Neural cell (in vitro differentiated cells): ENCODE results near the gene PLA2G2D. TPM values are rescaled to one million over a fixed set of nuclear protein-coding genes. Genes with fewer than 3 reads are reported as not detected.

ENCODE experiments used
- H2AFZ ChIP-seq: fragments of 200-600, 300-800 bp; sonication (generic), shearing (Covaris generic); 2 replicates; pipeline ENCODE4 v1.6.0; 2014; ENCODE audit warnings: low read depth, mild to moderate bottlenecking, antibody characterized with exemption, low read length, moderate library complexity
- H3F3A ChIP-seq: fragments of 200-600 bp; shearing (Covaris generic); 2 replicates; pipeline ENCODE4 v1.6.1; 2016; ENCODE audit warnings: mild to moderate bottlenecking, moderate library complexity, mixed read lengths, antibody characterized with exemption, low read length; ENCODE audit not compliant: insufficient read depth, poor library complexity, severe bottlenecking
- H3K27ac ChIP-seq: fragments of 200-600, 300-800 bp; sonication (generic), shearing (Covaris generic); 2 replicates; pipeline ENCODE4 v1.5.1; 2014; ENCODE audit warnings: mild to moderate bottlenecking, low read length, moderate library complexity
- H3K27me3 ChIP-seq: fragments of 300-800, 200-600 bp; sonication (generic), shearing (Covaris generic); 2 replicates; pipeline ENCODE4 v1.6.0; 2014; ENCODE audit warnings: mild to moderate bottlenecking, low read depth, low read length, moderate library complexity; ENCODE audit not compliant: insufficient read depth
- H3K36me3 ChIP-seq: fragments of 300-800, 200-600 bp; sonication (generic), shearing (Covaris generic); 2 replicates; pipeline ENCODE4 v1.5.1; 2014; ENCODE audit warnings: mild to moderate bottlenecking, antibody characterized with exemption, low read length, moderate library complexity; ENCODE audit not compliant: insufficient read depth
- H3K4me2 ChIP-seq: fragments of 300-800, 200-600 bp; sonication (generic), shearing (Covaris generic); 2 replicates; pipeline ENCODE4 v1.6.0; 2014; ENCODE audit warnings: mild to moderate bottlenecking, low read length
- H3K4me3 ChIP-seq: fragments of 300-800, 200-600 bp; sonication (generic), shearing (Covaris generic); 2 replicates; pipeline ENCODE4 v1.5.1; 2014; ENCODE audit warnings: mild to moderate bottlenecking, low read length, moderate library complexity
- H3K79me2 ChIP-seq: fragments of 200-600 bp; shearing (Covaris generic); replicated peaks from 2 replicates; pipeline ENCODE4 v1.6.0; 2014; ENCODE audit warnings: mild to moderate bottlenecking, low read length, moderate library complexity; ENCODE audit not compliant: insufficient read depth
- H3K9ac ChIP-seq: fragments of 300-800, 200-600 bp; sonication (generic), shearing (Covaris generic); 2 replicates; pipeline ENCODE4 v1.6.1; 2016; ENCODE audit warnings: mild to moderate bottlenecking, low read length, mixed read lengths
- H3K9me2 ChIP-seq: fragments of 200-600 bp; shearing (Covaris generic); 2 replicates; pipeline ENCODE4 v1.6.1; 2016; ENCODE audit warnings: mild to moderate bottlenecking, low read length, mixed read lengths; ENCODE audit not compliant: insufficient read depth
- H3K9me3 ChIP-seq: fragments of 200-600, 300-800 bp; sonication (generic), shearing (Covaris generic); 2 replicates; pipeline ENCODE4 v1.6.1; 2016; ENCODE audit warnings: mild to moderate bottlenecking, mixed run types, low read length, moderate library complexity, mixed read lengths
- H4K20me1 ChIP-seq: fragments of 200-600 bp; shearing (Covaris generic); 2 replicates; pipeline ENCODE4 v1.6.1; 2016; ENCODE audit warnings: mild to moderate bottlenecking, mixed run types; ENCODE audit not compliant: insufficient read depth
- CTCF ChIP-seq: fragments of 450-650 bp; IDR thresholded peaks from 2 replicates; pipeline ENCODE4 v1.5.1; 2014; ENCODE audit warnings: antibody characterized with exemption, mild to moderate bottlenecking, moderate library complexity; ENCODE audit not compliant: poor library complexity, severe bottlenecking
- EP300 ChIP-seq: fragments of 450-650 bp; conservative IDR thresholded peaks from 2 replicates; pipeline ENCODE4 v1.6.1; 2014; ENCODE audit warnings: antibody characterized with exemption, mild to moderate bottlenecking, moderate library complexity; ENCODE audit not compliant: poor library complexity, severe bottlenecking
- EZH2 ChIP-seq: fragments of 200-600, 300-800 bp; shearing (Covaris generic), sonication (generic); IDR thresholded peaks from 2 replicates; pipeline ENCODE4 v1.6.1; 2014; ENCODE audit warnings: antibody characterized with exemption, low read length, borderline replicate concordance, mild to moderate bottlenecking; ENCODE audit not compliant: insufficient read depth, poor library complexity, severe bottlenecking
- MXI1 ChIP-seq: fragments of 450-650 bp; conservative IDR thresholded peaks from 2 replicates; pipeline ENCODE4 v1.6.1; 2014; ENCODE audit warnings: antibody characterized with exemption, mild to moderate bottlenecking; ENCODE audit not compliant: poor library complexity, severe bottlenecking
- POLR2AphosphoS5 ChIP-seq: IDR thresholded peaks from 2 replicates; pipeline ENCODE4 v1.6.1; 2012
- RAD21 ChIP-seq: fragments of 450-650 bp; conservative IDR thresholded peaks from 2 replicates; pipeline ENCODE4 v1.6.1; 2014; ENCODE audit warnings: antibody characterized with exemption, mild to moderate bottlenecking, moderate library complexity
- REST ChIP-seq: IDR thresholded peaks from 2 replicates; pipeline ENCODE4 v1.6.1; 2012; ENCODE audit warnings: borderline replicate concordance
- SMC3 ChIP-seq: fragments of 450-650 bp; conservative IDR thresholded peaks from 2 replicates; pipeline ENCODE4 v1.6.1; 2014; ENCODE audit warnings: antibody characterized with exemption, mild to moderate bottlenecking, moderate library complexity; ENCODE audit not compliant: poor library complexity
- TAF1 ChIP-seq: IDR thresholded peaks from 2 replicates; pipeline ENCODE4 v1.6.1; 2012; ENCODE audit warnings: low read depth
- polyA plus RNA-seq: library from polyadenylated mRNA; depleted of rRNA; stranded (reverse); fragments of >200 nt; gene quantifications from 2 replicates; pipeline ENCODE4 v1.2.3, GENCODE V29; 2014

Gene PLA2G2D
- polyA plus RNA-seq, 1 donor from 2014 or later: not detected

DNA sequence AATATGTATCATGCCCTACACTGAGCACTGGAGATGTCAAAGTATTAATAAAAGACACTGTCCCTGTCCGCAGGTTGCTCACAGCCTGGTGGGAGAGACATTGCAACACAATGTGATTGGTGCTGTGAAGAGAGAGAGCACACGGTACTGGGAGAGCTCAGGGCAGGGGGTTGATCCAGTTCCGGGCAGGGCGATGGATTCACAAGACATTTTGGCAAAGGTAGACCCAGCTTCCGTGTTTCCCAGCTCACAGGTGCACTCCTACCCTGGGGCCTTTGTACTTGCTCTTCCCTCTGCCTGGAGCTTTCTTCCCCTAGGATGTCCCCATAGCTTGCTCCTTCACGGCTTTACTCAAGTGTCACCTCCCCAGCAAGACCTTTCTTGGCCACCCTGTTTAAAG is 47.9 kb downstream of the PLA2G2D start:
- Histone ChIP-seq H3K9ac (no peak overlapping the region), H3K9me2 (no peaks in the 10 kb centered on the region), H3K9me3 (no peaks in the 10 kb centered on the region), H3K4me2 (no peak overlapping the region), H3K4me3 (no peak overlapping the region), H3K27me3 (no peaks in the 10 kb centered on the region), H3F3A (no peaks in the 10 kb centered on the region), H3K36me3 (no peaks in the 10 kb centered on the region), H3K27ac (no peak overlapping the region), H4K20me1 (no peaks in the 10 kb centered on the region), H2AFZ (no peak overlapping the region), H3K79me2 (no peaks in the 10 kb centered on the region)
- TF ChIP-seq POLR2AphosphoS5 (no peak), TAF1 (no peak), CTCF (no peak), EP300 (no peak), REST (no peak), SMC3 (no peak), EZH2 (no peak), RAD21 (no peak), MXI1 (no peak)

- no peak overlapping the region for H3K4me2 ChIP-seq
- H3K9me3 ChIP-seq: no peaks in the 10 kb centered on the region
- TF ChIP-seq CTCF: no peak
- no peak for TF ChIP-seq REST
- TF ChIP-seq EZH2: no peak
- TF ChIP-seq EP300: no peak
- no peak for TF ChIP-seq RAD21
- TF ChIP-seq MXI1: no peak
- TF ChIP-seq TAF1: no peak
- TF ChIP-seq POLR2AphosphoS5: no peak
- no peak for TF ChIP-seq SMC3
- no peak overlapping the region for H3K4me3 ChIP-seq
- no peaks in the 10 kb centered on the region for H3K79me2 ChIP-seq
- H3K9me2 ChIP-seq: no peaks in the 10 kb centered on the region
- no peak overlapping the region for H2AFZ ChIP-seq
- H3K27me3 ChIP-seq: no peaks in the 10 kb centered on the region
- no peak overlapping the region for H3K9ac ChIP-seq
- no peaks in the 10 kb centered on the region for H4K20me1 ChIP-seq
- H3K36me3 ChIP-seq: no peaks in the 10 kb centered on the region
- no peaks in the 10 kb centered on the region for H3F3A ChIP-seq
- no peak overlapping the region for H3K27ac ChIP-seq
Measured at GRCh38 chr1:20070357-20070756, 49.0 kb downstream of the PLA2G2D start.
